Measurements from ENCODE around the gene RBM47.
"Not testable (repeated sequence)": the region's sequence is repeated elsewhere in the genome, so short reads cannot be mapped to it uniquely, and the experiment has no call there.

Gene RBM47

GRCh38 chr4:40629401-40630334, at the start of gene RBM47:
Gene RBM47 (minus strand): TSS chr4:40629864. CDS start chr4:40438893, 190,971 bp downstream.
- DNase-seq: peak; percentile 42

DNA sequence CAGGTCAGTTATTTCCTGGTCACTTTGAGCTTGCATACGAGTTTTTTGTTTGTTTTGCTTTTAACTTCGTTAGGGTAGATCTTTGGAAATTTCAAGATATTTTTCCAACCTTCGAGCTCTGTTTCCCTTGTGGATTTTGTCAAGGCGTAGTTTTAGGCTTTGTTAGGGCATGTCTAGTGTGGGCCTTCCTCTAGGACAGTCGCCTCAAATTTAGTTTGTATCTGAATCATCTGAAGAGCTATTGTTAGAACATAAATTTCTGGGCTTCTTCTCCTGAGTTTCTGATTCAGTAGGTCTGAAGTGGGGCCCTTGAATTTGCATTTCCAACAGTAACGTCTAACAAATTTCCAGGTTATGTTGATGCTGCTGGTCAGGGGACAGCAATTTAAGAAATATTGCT, 48.8 kb upstream of the RBM47 start:
- DNase-seq: no peak

DNA sequence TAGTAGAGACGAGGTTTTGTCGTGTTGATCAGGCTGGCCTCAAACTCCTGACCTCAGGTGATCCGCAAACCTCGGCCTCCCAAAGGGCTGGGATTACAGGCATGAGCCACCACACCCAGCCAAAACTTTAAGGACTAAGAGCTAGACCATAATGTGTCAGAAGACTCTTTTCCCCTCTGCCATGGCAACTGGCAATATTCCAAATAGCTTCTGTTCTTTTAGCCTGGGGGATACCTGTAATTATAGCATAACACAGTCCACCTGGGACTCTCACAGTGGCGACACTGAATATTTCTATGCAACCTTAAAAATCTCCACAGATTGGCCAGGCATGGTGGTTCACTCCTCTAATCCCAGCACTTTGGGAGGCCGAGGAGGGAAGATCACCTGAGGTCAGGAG, 45.5 kb upstream of the RBM47 start:
- DNase-seq: no peak

- DNase-seq: peak; percentile 99
Measured at GRCh38 chr4:40672528-40673522, 43.2 kb upstream of the RBM47 start.

DNA sequence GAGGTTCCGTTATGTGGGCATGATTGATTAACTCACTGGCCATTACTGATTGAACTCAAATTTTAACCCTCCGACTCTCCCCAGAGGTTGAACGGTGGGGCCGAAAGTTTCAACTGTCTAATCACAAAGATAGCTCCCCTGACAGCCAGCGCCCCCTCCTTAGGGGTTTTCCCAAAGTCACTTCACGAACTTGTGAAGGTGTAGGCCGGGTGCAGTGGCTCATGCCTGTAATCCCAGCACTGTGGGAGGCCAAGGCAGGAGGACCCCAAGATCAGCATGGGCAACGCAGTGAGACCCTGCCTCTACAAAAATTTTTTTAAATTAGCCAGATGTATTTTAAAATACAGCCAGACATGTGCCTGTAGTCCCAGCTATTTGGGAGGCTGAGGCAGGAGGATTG, 39.8 kb upstream of the RBM47 start:
- DNase-seq: no peak

DNA sequence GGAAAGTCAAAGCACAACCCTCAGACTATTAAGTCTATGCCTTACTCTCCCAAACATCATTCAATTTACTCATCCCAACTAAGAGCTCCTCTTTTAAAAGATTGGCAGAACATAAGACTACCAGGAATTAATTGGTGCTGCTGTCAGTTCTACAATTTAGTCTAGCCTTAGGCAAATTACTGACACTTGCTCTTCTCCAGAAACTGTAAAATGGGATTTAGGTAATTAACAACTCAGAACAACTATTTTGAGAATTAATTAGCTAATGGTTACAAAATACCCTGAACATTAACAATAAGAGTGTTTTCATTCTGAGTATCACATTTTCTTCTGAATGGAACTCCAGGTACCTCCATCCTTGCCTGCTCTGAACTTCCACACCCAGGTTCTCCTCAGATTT, 36.2 kb upstream of the RBM47 start:
- no peak for DNase-seq

- DNase-seq: peak; percentile 64
Measured at GRCh38 chr4:40662962-40663604, 33.4 kb upstream of the RBM47 start.

GRCh38 chr4:40661803-40662202, 32.1 kb upstream of the RBM47 start:
- DNase-seq: no peak

- peak; percentile 15 for DNase-seq
Measured at GRCh38 chr4:40656201-40656863, 26.7 kb upstream of the RBM47 start.

DNA sequence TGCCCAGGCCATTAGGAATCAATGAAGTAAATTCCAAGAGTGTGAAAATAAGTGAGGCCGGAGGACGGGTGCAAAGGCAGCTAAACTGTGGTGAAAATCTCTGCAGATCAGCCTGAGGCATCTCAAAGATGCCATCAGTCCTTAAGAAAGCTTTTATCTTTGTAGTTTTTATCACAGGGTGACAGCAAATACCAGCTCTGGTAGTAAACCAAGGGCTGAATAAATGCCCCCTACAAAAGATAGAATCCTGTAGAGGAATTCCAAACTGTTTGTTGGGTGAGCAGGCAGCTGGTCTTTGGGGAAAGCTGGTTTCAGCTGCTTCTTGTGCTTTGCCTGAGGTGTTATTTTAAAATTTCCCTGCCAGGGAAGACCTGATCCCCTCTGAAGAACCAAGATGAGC, 21.6 kb upstream of the RBM47 start:
- no peak for DNase-seq

GRCh38 chr4:40649321-40649720, 19.7 kb upstream of the RBM47 start:
- no peak for DNase-seq

DNA sequence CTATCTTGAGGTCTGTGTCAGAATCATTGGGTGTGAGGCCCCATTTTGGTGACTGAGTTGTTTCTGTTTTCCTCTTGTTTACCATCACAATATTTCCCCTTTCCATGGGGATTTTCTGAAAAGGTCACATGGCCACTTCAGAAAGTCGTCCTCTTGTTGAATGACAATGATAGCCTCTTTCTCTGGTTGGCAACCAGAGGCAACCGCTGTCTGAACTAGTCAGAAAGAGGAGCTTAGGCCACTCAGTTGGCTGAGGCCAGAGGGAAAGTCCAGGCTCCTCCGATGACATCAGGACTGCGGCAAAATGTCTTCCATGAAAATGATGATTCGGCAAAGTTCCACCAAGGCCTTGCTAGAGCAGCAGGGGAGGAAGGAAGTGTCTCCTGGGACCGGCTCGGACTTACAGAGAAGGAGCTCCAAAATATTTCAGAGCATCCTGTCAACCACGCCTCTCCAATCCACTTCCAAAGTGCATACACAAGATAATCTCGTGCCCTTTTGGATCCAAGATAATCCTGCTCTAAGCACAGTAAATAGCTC, 19.1 kb upstream of the RBM47 start:
- DNase-seq: no peak

DNA sequence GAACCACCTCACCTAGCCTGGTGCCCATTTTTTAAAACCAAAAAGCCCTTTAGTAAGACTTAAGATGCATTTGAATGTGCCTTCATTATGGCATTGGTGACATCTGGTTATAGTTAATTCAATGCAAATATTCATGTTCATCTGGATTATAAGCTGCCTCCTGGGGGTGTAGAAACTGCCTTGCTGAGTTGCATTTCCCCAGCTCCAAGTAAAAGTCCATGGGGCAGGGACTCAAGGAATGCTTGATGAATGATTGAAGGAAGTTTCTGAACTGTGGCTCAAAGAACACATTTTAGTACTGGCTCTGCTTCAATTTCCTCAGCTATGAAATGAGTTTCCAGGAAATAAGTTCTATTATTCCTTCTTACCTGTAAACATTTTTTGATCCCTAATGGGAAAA, 18.5 kb upstream of the RBM47 start:
- peak; percentile 63 for DNase-seq

DNA sequence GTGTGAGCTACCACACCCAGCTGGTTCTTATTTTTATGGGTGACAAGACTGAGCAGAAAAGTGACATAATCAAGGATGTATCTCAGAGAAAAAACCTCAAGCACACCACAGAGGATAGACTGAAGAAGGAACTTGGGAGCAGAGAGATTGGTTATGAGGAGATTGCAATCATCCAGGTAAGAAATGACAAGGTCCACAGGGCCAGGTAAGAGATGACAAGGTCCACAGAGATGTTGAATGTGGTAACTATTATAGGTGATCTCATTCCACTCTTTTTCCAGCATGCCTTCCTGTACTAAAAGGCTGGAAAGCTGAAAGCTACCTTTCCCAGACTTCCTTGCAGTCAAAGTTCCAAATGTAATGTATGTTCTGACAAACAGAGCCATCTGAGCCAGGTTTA, 15.9 kb upstream of the RBM47 start:
- DNase-seq: no peak

DNA sequence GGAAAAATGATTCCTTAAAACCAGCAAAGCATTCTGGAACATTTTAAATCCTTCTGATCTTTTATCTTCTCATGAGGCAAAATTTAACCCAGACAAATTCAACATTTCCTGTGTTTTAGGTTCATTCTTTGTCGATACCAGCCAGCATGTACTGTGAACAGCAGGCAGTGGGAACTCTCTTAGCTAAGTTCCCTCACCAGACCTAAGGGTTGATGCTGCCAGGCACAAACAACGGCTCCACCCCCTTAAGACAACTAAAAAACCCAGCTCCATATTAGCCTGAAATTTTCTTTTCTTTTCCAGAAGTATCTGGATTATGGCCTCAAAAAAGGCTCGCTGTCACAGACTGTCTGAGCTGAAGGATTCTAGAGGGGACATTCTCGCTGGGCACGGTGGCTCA, 2.4 kb upstream of the RBM47 start:
- no peak for DNase-seq

DNA sequence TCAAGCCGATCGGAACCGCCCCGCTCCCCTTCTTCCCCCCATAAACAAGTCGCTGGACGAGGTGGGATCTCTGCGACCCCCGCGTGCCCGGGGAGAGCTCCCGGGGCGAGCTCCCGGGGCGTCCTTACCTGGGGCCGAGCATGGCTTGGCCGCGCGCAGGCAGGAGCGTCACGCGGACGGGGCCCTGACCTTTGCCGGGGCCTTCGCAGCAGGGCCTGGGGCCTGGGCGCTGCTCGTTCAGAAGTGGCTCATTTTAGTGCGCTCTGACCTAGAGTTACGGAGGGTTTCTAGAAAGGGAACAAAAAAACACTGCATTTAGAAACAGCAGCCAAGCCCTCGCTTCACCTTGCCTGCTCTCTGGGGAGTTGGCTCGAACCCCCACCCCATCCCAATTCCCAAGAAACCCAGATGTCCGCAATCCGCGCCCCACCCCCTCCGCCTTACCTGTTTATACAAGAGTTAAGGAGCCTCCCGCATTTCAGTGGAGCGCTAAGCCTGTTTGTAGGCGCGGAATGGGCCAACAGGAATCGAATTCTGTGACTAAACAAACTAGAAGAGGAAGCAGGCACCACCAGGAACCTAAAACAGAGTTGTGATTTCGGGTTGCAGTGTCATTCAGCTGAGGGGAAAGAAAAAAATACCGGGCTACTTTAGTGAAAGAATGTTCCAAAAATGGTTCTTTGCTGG, 814 bp upstream of the RBM47 start:
- no peak for DNase-seq

DNA sequence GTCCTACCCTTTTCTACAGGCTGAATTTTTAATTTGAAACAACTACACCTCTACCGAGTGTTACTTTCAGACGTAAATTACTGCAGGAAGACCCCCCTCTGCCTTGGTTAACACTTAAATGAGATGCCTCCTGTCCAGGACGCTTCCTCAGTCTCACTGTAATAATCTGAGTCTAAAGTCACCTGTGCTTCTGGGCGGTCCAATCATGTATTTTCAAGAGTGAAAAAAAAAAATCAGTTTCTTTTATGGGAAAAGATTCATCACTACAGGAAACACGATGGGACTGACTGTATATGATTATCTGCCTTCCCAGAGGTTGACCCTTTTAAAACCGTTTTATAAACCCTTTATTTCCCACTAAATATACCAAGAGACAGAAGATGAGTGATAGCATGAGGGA, 776 bp downstream of the RBM47 start:
- no peak for DNase-seq

GRCh38 chr4:40628407-40628806, 1.3 kb downstream of the RBM47 start:
- not testable (repeated sequence) for DNase-seq

DNA sequence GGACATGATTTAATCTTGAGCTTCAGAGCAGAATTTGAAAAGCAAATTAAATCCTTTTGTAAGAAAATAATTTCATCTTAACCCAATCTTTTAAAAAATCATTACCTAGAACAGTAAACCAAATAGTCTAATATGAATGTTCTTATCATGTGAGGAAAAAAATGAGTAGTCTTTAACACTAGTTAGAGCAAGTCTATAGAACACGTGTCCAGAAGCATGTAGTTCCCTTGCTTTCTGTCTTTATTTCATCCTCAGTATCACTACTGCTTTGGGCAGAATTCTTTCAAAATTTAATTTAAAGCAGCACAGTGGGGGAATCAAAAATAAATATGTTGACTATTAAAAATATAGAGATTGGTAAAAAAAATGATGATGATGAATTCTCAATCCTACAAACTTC, 2.1 kb downstream of the RBM47 start:
- no peak for DNase-seq

- DNase-seq: peak; percentile 45
Measured at GRCh38 chr4:40626183-40626990, 3.3 kb downstream of the RBM47 start.

- no peak for DNase-seq
Measured at GRCh38 chr4:40623707-40624106, 6.0 kb downstream of the RBM47 start.
